HG03342 (cell line): ENCODE results near the gene TMA7B.

ENCODE experiments used
- ATAC-seq: cut with Tn5 transposase; IDR thresholded peaks from one replicate; pipeline ENCODE4 v1.9.1; 2021; ENCODE audit warnings: mild to moderate bottlenecking, moderate library complexity; ENCODE audit not compliant: unreplicated experiment

TMA7B gene

DNA sequence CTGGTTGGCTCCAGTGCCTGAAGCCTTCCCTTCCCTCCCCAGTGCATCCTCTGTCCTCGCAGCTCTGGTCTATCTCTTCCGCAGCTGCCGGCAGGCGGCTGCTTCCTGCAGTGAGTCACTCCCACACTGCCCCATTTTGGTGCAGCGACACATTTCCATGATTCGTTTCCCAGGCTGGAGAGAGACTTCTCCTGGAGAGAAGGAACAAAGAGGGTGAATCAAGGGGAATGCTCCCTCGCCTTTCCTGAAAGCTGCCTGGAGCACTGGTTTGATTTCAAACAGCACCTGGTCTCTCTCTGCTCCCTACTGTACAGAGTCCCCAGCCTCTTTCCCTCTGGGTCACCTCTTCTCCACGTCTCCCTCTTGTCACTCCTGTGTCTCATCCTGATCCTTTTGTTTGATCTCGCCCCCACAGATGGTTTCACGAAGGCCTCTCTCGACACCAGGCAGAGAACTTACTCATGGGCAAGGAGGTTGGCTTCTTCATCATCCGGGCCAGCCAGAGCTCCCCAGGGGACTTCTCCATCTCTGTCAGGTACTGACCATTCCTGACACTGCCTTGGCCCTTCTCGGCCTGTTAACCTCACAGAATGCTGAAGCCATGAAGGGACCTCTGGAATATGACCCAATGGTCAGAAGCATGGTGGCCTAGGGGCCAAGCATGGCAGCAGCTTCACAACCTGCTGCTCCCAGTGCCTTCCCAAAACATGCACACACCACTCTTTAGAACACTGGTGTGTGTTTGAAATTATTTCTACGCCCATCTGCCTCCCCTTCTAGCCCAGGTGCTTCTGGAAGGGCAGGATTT is at the start of gene TMA7B:
Gene TMA7B (plus strand): TSS at position 758 of the 808 bp plus-strand sequence. CDS start 3,978 bp downstream, outside the sequence.
- ATAC-seq, result no peak

DNA sequence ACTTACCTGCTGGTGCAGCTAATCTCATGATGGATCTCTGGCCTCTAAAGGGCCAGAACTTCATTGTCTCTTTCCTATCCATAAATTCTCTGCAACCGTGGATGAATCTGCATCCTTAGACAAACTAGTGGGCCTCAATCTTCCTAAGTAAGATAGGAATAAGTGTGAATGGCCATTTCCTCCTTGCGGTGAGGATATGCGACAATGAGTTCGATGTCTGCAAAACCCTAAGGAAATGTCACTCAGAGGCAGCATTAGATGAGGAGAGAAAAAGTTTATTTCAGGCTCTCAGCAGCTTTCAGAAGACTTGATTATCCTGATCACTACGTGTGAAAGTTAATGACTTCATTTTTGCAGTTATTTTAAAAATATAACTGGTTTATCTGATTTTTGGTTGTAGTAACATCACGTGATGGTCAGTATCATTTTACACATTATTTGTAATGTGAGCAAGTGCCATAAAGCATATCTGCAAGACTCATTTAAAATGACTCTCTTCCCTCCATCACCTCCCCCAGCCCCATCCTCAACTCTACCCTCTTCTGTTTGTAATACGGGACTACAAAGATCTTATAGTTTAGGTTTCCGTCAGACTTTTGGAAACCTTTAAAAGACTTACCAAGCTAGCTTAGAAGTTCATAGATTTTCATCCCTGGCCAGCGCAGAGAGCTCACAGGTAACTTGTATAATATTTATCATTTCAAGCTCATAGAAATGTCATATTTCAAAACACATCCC is 49.2 kb upstream of the TMA7B start:
- no peak for ATAC-seq

DNA sequence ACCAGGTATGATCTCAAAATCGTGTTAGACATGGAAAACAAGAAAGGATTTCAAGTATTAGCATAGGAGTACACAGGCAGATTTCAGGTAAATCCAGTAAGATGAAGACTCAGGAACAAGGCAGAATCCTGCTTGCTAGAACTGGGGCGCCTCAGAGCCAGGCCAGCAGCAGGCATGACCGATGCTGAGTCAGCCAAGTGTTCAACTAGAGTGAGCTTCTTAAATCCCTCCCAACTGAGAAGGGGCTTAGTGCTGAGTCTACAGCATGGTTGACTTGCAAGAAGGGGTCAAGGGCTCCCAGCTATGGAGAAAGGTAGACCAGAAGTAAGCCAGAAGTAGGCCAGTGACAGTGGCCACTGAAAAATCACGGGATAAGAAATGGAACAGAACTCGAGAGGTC is 46.9 kb upstream of the TMA7B start:
- no peak for ATAC-seq

DNA sequence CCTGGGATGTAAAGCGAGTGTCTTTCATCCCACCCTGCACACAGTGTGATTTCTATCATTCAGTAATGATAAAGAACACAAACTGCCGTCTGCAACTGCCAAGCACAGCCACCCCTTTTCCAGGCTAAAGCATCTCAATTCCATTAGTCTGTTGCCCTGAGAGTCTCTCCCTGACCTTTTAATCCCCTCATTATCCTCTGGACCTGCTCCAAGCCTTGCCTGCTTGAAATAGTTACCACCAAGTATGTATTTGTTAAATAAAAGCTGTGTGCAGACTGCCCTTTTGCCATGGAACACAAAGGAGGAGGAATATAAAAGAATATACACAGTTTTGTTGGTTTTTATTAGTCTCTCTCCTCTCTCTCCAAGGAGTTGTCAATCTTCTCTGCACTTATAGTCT is 46.3 kb upstream of the TMA7B start:
- no peak for ATAC-seq

DNA sequence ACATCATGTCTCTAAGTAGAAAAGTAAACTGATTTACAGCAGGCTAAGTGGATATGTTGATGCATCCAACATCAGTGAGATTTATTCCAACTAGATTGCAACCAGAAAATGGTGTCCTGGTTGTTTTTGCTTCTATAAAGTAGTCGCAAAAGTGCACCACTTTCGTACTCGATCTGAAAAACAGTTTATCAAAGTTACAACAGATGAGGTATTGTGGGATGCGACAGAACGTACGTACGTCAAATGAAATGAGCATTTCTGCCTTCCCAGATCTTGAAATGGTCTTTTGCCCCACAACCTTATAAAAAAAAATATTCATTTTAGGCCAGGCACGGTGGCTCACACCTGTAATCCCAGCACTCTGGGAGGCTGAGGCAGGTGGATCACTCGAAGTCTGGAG is 45.6 kb upstream of the TMA7B start:
- no peak for ATAC-seq

DNA sequence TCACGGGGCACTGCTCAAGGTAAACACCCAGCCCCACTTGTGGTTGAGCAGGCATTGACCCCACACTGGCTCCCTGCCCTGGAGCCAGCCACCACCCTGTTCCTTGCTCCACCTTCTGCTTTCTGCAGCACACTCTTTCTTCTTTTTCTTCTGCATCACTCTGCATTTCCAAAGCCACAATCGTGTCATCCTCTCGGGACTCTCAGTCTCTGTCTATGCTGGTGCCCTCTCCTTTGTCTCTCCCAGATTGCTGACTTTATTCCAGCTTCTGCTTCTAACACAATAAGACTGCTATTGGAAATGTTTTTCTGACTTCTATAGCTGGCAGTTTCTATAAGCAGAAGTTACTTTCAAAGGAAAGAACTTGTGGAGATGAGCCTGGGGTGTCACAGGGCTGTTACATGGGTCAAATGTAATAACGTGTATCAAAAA is 44.9 kb upstream of the TMA7B start:
- ATAC-seq, result no peak

DNA sequence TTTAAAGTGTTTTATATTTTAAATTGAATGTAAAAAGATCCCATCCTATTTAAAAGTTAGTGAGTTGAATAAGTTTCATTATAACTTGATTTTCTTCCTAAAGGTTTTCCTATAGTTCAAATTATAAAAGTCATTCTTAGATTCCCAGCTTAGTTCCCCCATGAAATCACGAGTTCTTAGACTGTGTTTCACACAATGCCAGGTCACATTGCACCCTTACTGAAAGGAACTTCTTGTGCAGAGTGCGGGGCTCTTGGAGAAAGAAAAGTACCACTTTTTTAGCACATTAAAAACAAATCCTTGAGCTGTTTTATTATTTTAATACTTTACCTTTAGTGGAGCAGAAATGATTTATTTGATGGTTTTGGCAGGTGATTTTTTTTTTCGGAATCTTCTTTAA is 43.7 kb upstream of the TMA7B start:
- no peak for ATAC-seq

DNA sequence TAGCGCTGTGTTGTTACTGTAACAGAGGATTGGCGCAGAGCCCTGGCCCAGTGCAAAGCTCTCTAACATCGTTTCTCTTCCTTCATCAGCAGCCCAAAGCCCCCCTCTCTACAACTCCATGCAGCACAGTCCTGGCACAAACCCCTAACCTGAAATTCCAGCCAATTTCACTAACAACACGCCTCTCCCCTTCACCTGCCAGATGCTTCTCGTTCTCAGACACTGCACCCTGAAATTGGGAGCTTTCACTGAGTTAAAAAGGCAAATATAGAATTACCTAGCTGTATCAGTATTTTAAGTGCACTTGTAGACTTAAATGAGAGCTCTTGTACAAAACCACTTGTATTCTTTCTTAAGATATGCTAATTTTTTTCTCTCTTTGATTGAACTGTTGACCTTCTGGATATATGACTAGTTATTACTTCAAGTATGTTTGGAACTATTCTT is 43.0 kb upstream of the TMA7B start:
- ATAC-seq, result no peak

DNA sequence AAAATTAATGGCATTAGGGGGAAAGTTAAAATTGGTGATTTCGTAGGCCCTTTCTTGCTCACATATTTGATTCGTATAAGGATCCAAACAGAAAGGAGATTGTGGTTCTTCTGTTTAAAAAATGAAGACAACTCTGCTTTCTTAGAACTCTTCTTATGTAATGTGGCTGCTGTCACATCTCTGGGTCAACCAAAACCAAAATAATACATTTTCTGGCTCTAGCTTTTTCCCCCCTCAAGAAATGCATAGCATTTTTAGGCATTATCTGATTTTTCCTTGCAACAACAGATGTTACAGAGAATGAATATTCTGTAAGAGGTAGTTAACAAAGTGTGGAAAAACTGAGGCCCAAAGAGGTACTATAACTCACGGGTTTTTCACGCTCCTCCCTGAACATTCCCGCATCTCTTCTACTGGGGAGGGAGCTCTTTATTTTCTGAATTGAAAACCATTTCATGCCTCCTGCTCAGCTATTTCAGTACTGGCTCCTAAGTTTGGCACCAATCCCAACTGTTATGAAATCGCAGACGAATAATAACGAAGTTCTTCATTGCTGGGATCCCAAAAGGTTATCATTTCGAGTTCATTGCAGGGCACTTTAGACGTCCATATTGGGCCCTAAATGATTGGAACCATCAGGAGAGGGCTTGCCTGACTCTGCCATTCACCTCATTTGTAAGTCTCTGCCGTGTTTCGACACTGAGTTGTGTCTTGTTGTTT is 42.3 kb upstream of the TMA7B start:
- ATAC-seq, result no peak

DNA sequence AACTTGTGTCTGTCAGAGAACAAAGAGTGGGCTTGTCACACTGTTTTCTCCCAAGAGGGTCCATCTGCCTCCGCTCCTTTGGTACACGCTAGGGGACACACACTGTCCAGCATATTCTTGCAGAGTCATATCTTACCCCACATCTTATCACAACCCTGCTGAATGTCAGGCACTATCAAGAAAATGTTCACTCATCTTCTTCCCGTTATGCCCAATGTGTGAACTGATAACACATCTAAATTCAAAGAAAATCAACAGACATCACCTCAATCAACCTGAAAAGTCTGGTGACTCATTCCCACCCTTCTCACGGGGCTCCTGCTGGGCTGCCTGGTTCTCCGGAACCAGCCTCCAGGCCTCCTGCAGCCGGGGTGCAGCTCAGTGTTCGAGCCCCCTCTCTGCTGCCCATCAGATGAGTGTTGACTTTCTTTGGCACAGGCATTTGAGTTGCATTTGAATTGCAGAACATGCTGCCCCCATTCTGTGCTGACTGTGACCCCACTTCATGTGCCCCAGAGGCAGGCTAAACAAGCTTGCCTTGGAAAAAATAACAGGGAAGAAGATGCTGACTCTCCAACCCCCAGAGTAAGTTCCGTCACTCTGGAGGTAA is 40.0 kb upstream of the TMA7B start:
- no peak for ATAC-seq

DNA sequence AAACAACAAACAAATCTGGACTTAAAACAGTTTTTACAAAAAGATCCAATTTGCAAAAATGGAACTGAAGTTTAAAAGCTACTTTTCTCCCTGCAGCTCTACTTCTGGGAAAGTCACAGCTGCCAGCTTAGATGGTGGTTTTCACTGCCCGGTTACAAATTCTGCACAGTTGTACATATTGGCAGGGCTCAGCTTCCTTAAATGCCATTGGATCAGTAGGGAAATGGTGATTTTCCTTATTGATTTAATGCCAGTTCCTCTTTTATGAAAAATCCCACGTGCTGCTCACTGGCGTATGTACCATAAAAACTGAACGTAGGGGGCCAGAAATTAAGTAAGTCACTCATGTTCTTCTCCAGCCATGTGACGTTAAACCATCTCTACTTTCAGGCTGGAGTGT is 36.5 kb upstream of the TMA7B start:
- no peak for ATAC-seq

DNA sequence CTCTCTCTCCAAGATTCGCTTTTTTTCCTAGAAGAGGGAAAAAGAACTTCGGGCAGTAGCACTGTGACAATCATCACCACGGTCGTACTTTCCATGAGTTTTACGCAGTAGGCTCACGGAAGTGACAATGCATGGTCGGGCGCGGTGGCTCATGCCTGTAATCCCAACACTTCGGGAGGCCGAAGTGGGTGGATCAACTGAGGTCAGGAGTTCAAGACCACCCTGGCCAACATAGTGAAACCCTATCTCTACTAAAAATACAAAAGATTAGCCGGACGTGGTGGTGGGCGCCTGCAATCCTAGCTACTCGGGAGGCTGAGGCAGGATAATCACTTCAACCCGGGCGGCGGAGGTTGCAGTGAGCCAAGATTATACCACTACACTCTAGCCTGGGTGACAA is 35.9 kb upstream of the TMA7B start:
- no peak for ATAC-seq

DNA sequence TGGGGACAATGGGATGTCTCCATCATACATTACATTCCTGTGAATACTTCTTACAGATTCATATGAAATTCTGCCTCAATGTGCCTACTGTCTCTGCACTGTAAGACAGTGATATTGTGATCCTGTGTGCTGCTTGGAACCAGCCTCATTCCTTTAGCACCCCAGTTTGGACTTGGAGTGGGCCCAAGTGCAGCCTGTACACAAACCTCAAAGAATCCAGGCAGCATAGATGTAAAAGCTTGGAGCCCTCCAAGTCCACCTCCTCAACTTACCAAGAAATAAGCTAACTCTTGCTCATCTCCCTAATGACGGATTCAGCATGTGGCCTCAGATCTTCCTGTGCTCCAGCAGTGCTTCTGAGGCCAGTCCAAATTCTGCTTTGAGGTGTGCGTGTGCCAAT is 34.9 kb upstream of the TMA7B start:
- ATAC-seq, result no peak

DNA sequence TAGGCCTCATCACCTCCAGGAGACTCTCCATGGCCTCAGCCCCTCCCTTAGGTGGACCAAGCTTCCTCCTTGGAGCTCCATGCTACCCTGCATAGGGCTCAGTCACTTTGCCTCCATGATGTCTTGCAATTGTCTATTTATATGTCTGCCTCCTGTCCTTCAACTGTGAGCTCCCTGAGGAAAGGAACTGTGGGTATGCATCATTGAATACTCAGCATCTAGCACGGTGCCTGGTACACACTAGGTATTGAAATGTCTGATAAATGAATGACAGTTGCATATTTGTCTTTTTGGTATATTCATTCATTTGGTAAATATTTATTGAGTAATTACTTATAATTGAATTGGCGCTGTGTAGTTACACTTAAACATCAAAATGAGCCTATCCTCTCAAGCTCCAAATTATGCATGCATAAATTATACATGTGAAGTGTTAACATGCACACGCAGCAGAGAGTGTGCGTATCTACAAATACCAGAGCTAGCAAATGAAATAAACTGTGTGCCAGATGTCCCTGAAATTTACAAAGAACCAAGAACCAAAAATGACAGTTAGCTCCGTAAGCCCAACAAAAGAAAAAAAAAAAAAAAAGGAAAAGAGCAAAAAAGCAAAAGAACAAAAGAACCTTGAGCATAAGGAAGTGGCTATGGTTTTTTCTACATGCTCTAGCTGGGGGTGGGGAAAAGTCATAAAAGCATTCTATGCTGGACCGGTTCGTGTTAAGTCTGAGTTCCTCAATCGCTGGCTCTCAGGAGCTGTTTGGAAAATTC is 34.1 kb upstream of the TMA7B start:
- ATAC-seq, result no peak

DNA sequence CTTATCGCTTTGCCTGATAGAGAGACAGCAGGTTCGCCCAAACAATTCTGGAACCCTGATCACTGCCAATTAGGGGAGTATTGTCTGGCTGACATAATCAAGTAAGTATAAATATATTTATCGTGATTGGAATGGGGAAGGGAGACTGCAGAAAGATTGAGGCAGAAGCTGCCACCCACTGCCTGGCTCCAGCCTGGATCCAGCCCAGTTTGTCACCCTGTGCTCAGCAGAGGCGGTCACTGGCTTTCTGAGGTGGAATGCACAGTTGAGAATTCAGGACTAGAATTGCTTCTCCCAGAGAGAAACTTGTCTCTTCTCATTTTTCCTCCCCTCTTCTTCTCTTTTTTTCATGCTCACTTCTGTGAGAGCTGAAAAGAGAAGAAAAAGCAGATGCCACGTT is 33.4 kb upstream of the TMA7B start:
- no peak for ATAC-seq

DNA sequence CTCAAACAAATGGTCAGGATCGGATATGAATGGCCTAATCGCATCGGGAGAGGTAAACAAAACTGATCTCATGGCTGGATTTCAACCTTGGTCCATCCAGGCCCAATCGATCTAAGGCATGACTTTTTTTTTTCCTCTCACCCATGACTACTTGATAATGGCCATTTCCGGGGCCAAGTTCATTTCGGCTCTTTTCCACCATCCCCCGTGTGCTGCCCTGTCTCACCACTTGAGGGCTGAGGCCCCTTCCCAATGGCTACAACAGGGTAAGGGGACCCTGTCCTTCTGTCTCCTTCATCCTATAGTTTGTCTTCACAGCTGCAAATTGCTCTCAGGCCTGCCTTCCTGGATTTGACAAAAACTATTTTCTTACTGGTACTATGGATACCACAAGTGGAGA is 32.7 kb upstream of the TMA7B start:
- ATAC-seq, result no peak

DNA sequence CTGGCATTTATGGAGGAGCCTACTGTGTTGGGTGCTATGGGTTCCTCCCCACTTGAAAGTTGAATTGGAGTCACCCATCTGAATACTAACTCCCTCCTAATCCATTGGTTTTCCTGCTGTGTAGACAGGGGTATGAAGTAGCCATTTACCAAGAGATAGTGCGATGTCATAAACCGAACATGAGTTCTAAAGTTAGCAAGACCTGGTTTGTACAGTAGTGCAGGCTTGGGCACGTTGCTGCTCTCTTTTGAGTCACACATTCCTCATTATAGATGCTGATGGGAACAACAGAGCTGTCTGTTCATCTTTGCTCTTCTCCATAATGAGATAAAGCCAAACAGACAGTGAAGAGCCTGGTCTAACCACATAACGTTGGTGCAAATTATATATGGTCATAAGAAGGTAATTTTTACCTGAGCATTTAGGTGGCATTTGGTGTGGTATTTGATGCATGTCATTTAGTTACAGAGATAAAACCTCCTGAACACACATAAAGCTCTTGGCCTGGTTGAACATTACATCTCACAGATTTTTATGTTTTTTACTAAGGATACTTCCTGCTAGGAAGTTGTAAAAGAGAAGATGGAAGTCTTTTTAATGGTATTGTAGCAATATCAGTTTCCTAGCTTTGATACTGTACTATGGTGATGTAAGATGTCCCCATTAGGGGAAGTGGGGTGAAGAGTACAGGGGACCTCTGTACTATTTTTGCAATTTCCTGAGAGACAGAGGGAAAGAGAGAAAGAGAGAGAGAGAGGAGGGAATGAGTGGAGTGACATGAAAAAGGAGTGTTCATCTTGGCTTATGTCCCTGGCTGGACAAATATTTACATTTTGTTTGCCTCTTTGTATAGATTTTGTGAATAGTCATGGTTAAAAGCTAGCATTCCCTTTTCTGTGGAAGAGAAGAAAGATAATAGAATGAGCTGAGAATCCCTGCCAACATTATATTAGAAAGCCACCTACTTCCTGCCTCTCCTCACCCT is 31.4 kb upstream of the TMA7B start:
- ATAC-seq, result no peak

DNA sequence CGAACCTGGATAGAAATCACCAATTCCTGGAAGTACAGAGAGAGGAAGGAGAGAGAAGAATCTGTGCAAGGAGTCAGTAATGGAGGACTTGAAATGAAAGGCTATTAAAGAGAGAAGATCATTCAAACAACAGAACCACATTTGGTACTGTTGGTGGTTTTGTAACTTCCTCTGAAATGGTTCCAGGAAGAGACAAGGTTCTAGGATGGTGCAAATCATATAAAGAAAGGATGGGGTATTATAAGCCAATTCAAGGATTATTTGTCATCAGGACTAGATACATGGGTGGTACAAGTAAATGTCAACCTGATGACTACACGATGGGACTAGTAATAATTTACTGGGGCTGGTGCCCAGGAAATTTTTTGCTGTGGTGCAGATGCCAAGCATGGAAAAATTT is 28.9 kb upstream of the TMA7B start:
- no peak for ATAC-seq

DNA sequence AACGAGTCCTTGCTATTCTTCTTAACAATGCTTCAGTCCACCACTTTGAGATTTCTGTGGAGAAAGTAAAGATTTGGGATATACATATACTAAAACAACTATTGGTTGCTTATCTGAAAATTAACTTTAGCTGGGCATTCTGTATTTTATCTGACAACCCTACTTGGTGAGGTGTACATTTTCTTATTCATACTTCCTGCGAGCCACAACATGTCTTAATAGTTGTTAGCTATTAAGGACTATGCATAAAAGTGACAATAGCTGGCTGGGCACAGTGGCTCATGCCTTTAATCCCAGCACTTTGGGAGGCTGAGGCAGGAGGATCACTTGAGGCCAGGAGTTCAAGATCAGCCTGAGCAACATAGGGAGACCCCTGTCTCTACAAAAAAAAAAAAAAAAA is 28.0 kb upstream of the TMA7B start:
- no peak for ATAC-seq
